KBM-7 (cell line): Measurements from ENCODE around the gene GARIN5A.

Experiments
- DNase-seq: peaks from one replicate; pipeline ENCODE4 v3.0.0-alpha.2; 2015
- in situ Hi-C: fragments of 300-500 bp; cut with MboI; formaldehyde crosslinking; loops from 2 replicates; pipeline ENCODE4 v1.14.3; 2020; ENCODE audit warnings: low sequenced_read_pairs, low pct_unique_long_range_greater_than_20kb, mixed read lengths

Gene GARIN5A

GRCh38 chr19:50427318-50427925 lies 49.2 kb downstream of the GARIN5A start:
- in situ Hi-C loops, result no loop called here
- DNase-seq, result no peak

GRCh38 chr19:50425581-50425980 lies 51.1 kb downstream of the GARIN5A start:
- in situ Hi-C loops, result no loop called here
- DNase-seq, result no peak

GRCh38 chr19:50423279-50424113 lies 53.2 kb downstream of the GARIN5A start:
- DNase-seq, result no peak
- in situ Hi-C loops, result no loop called here

GRCh38 chr19:50422397-50423278 lies 54.0 kb downstream of the GARIN5A start:
- DNase-seq, result no peak
- in situ Hi-C loops, result no loop called here

- in situ Hi-C loops, result no loop called here
- no peak for DNase-seq
Observed at GRCh38 chr19:50420808-50421207, 55.8 kb downstream of the GARIN5A start.

- in situ Hi-C loops, result no loop called here
- no peak for DNase-seq
Observed at GRCh38 chr19:50420127-50420526, 56.5 kb downstream of the GARIN5A start.

- in situ Hi-C loops, result no loop called here
- no peak for DNase-seq
Observed at GRCh38 chr19:50419580-50420035, 57.0 kb downstream of the GARIN5A start.

GRCh38 chr19:50419022-50419579 lies 57.5 kb downstream of the GARIN5A start:
- in situ Hi-C loops, result no loop called here

GRCh38 chr19:50418176-50419021 lies 58.2 kb downstream of the GARIN5A start, which contains the start of gene SPIB:
Gene SPIB, plus strand, starts transcription at chr19:50418938. Its CDS starts 25 bp downstream, at chr19:50418963.
- in situ Hi-C loops, result no loop called here
- no peak for DNase-seq

More at GRCh38 chr19:50419022-50419579, 57.5 kb downstream of the GARIN5A start:
- DNase-seq, result no peak

GRCh38 chr19:50417111-50418081 lies 59.3 kb downstream of the GARIN5A start:
- in situ Hi-C loops, result no loop called here
- no peak for DNase-seq
